Hematopoietic multipotent progenitor cell treated with erythropoietin and hydrocortisone succinate and interleukin-3 and kit ligand, for 6 days (in vitro differentiated cells): ENCODE data around the gene SLC49A3.
"Not testable (repeated sequence)": the region's sequence is repeated elsewhere in the genome, so short reads cannot be mapped to it uniquely, and the experiment has no call there.

Source experiments
- DNase-seq: peaks from one replicate; pipeline ENCODE4 v3.0.0-alpha.2; 2015

SLC49A3 gene

GRCh38 chr4:721261-722168 is 32.6 kb upstream of the SLC49A3 start:
- peak; percentile 22 for DNase-seq

GRCh38 chr4:720111-720860 is 31.3 kb upstream of the SLC49A3 start:
- no peak for DNase-seq

DNA sequence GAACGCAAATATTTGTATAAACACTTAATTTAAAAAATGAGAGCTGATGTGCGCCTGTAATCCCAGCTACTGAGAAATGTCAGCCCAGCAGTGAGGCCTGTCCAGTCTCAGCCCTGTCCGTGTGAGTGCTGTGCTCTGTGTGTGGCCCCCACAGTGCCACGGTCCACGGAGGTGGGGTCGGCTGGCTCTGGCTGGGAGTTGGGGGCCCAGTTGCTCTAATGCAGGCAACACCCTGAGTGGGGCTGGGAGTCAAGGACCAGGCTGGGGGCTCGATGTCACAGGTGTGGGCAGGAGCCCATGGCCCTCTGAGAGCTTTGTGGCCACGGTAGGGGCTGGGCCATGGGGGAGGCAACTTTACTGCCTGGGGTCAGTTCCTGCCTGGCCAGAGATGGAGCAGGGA is 29.5 kb upstream of the SLC49A3 start:
- no peak for DNase-seq

DNA sequence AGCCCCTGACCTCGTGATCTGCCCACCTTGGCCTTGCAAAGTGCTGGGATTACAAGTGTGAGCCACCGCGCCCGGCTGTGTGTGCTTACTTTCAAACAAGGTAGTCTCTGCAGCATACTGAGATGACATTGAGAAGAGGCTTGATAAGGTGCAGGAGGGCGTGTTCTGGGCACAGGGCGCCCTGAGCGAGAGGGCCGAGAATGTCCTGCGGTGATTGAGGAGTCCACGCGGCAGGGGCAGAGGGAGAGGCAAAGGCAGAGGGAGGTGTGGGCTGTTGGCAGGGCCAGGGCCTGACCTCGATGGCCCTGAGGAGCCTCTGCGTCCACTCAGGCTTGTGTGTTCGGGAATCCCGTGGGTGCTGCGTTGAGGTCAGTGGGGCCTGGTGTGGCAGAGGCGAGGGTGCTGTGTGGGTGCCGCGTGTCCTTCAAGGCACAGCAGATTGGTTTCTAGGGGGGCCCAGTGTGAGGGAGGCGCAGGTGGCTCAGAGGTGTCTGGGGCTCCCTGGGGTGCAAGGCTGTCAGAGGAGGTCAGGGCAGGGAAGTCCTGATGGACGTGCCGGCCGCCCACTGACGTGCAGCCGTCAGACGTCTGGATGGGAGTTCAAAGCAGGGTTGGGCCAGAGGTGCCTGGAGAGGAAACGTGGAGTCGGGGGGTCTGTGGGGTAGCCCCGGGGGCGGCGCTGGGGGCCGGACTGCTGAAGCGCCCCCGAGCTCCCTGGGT is 28.8 kb upstream of the SLC49A3 start:
- no peak for DNase-seq

DNA sequence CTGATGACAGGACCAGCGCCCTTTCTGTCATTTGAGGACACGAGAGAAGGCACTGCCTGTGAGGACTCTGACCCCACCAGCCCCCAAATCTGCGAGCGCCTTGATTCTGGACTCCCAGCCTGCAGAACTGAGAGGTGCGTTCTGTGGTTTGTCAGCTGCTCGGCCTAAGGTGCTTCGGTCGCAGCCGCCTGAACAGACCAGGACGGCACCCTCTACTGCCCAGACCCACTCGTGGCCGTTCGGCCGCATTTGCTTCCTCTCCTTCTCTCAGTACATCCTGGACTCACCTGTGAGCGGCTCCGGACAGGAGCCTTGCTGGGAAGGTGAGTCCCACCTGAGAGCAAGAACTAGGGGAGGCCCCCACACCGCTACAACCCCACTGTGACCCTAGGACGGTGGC is 25.1 kb upstream of the SLC49A3 start:
- DNase-seq = no peak

- DNase-seq = no peak
Observed at GRCh38 chr4:712916-713632, 24.1 kb upstream of the SLC49A3 start.

- no peak for DNase-seq
Observed at GRCh38 chr4:712093-712492, 23.1 kb upstream of the SLC49A3 start.

DNA sequence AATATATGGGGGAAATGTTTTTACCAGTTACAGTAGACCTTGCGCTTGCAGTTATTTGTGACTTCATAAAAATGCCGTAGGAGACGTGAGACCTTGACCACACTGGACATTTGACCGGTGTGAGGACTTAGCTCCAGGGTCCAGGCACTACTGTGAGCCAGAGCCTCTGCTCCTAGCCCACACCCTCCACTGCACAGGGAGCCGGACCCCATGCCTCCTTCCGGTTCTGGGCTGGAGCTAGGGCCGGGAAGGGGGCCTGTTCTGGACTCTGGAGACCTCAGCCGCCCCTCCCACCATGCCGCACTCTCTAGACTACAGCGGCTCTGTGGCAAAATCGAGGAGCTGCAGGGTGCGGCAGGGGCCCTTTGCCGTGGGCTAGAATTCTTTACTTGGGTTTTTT is 22.0 kb upstream of the SLC49A3 start:
- DNase-seq = no peak

GRCh38 chr4:710116-710515 is 21.2 kb upstream of the SLC49A3 start:
- no peak for DNase-seq

GRCh38 chr4:709348-709747 is 20.4 kb upstream of the SLC49A3 start:
- no peak for DNase-seq

GRCh38 chr4:708631-708933 is 19.6 kb upstream of the SLC49A3 start:
- DNase-seq = no peak

GRCh38 chr4:707929-708630 is 19.1 kb upstream of the SLC49A3 start:
- no peak for DNase-seq

GRCh38 chr4:706834-707598 is 18.1 kb upstream of the SLC49A3 start:
- DNase-seq = no peak

DNA sequence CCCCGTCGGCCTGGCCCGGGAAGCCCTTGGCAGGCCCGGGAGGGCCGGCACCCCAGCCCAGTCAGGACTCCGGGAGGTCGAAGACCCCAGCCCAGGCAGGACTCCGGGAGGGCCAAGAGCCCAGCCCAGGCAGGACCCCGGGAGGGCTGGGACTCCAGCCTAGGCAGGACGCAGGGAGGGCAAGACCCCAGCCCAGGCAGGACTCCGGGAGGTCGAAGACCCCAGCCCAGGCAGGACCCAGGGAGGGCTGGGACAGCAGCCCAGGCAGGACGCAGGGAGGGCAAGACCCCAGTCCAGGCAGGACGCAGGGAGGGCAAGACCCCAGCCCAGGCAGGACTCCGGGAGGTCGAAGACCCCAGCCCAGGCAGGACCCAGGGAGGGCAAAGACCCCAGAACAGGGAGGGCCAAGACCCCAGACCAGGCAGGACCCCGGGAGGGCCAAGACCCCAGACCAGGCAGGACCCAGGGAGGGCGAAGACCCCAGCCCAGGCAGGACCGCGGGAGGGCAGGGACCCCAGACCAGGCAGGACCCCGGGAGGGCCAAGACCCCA is 17.2 kb upstream of the SLC49A3 start:
- DNase-seq = not testable (repeated sequence)

- DNase-seq = peak; percentile 97
Observed at GRCh38 chr4:705278-706082, 16.5 kb upstream of the SLC49A3 start, which contains the start of gene PCGF3. Gene PCGF3 (plus strand): TSS chr4:705832. CDS start chr4:733681, 27,849 bp downstream.

- no peak for DNase-seq
Observed at GRCh38 chr4:704971-705277, 16.0 kb upstream of the SLC49A3 start.

GRCh38 chr4:704198-704891 is 15.4 kb upstream of the SLC49A3 start:
- DNase-seq = no peak

DNA sequence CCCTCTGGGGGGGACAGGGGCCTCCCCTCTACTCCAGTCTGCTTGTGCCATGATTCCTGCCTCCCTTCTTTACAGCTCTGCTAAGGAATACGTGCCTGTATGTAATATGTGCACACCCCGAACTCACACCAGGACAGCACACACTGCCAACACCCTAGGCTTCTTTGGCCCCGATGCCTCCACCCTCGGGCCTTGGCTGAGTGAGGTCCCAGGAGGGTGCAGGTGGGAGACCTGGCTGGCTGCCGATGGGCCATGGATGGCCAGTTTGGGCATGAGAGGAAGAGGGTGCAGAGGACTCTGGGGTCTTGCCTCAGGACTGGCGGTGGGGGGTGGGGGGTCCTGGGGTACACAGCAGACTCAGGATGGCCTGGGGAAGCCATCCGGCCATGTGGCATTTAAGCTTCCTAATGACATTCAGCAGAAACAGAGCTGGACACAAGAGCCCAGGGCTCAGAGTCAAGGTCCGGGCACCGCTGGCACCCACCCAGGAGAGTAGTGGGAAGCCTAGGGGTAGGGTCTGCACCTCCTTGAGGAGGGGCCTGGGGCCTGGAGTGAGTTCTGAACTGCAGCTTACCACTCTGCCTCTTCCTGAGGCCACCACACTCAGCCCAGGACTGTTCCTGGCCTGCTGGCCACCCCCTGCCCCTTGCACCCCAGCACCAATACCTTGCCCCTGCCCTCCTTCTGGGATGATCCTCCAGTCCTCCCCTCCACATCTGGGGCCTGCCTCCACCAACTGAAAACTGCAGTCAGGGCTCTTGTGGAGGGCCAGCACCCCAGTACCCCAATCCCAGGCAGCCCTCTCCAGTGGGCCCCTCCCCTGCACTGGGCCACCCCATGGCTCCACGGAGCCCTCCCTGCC is 14.6 kb upstream of the SLC49A3 start:
- no peak for DNase-seq

DNA sequence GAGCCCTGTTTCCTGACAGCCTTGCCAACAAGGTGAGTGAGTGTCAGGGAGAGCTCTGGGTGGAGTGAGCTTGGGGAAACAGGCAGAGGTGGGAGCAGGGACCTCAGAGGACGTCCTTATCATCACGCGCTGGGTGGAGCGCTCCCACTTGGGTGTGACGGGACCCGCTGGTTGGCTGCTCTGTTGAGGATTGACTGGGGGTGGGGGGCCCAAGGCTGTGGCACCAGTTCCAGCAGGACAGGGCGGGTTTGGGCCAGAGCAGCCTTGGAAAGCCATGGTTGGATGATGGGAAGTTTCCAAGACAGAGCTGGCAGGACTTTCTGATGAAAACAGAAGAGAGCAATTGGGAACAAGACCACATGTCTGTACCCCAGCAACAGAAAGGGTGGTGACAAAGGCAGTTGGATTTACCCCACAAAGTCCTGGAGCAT is 13.7 kb upstream of the SLC49A3 start:
- DNase-seq = peak; percentile 58
